ENCODE data around the gene GPRC5D. TPM values are rescaled to one million over a fixed set of nuclear protein-coding genes. Genes with fewer than 3 reads are reported as not detected.

GPRC5D gene
- polyA plus RNA-seq, 1 of the 3 experiments (the other 2 are of a cell fraction): not detected

DNA sequence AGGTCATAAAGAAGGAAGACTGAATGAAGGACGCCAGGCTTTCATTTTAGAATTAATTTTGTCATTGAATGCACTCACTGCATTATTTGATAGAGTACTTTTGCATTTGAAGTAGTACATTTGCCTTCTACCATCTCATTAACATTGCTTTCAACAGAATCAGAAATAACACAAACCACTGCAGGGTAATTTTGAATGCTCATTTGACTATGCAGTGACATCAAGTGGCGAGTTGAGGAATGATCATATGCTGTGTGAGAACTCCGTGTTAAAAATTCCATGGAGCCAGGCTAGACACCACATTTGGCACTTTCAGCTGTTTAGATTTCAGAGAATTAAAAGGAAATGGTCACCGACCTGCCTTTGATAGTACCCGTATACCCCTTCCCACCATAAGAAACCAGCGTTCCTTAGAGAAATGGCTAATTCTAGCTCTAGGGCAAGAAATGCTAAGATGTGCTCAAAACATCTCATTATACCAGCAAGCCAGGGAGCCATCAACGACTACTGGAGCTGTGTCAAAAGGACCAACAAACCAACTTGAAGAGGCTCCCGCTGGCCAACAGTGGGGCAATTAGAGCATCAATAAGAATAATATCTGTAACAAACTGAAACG, 31.6 kb upstream of the GPRC5D start:
- peak; percentile 45 for DNase-seq
- H3K4me1 ChIP-seq (ENCODE audit: control insufficient read depth in 1 of 2, insufficient read depth in 2 of 2, low read depth in 1 of 2, low read length in 1 of 2): peaks cover 2 to 12% of the 10 kb centered on the region in 2 experiments; a peak in 2 of 4 replicates
- no peak overlapping the region for H3K4me2 ChIP-seq
- H3K27ac ChIP-seq (ENCODE audit: low read depth in 2 of 2, low read length in 1 of 2): no peak overlapping the region
- no peaks in the 10 kb centered on the region for H3K9me2 ChIP-seq
- H3K36me3 ChIP-seq (replicated peaks in 1 of 2; ENCODE audit: control insufficient read depth in 1 of 2, insufficient read depth in 2 of 2, low read length in 1 of 2): peaks cover 35 to 38% of the 10 kb centered on the region in 2 experiments
- peaks cover 18% of the 10 kb centered on the region for H3F3A ChIP-seq (replicated peaks; ENCODE audit: insufficient read depth)
- H3K9me3 ChIP-seq: no peaks in the 10 kb centered on the region
- H3K4me3 ChIP-seq (ENCODE audit: low read depth in 2 of 2, low read length in 1 of 2): no peak overlapping the region; a peak in 1 of 4 replicates
- peaks cover 5% of the 10 kb centered on the region; the same call in 1 of the 2 replicates for H3K79me2 ChIP-seq (ENCODE audit: insufficient read depth)
- POLR2A ChIA-PET: interaction anchor here (1.2 kb wide), 1 partner anchor 197 kb away, joined by 3 read pairs; no protein-coding TSS in a partner anchor
- H4K20me1 ChIP-seq (ENCODE audit: insufficient read depth): no peaks in the 10 kb centered on the region
- no peak overlapping the region for H2AFZ ChIP-seq (ENCODE audit: low read depth)
- no peak overlapping the region for H3K9ac ChIP-seq
- no peaks in the 10 kb centered on the region for H3K27me3 ChIP-seq (ENCODE audit: insufficient read depth)
- peak; percentile 78 for TF ChIP-seq RAD21 (IDR thresholded peaks at IDR 0.05; ENCODE audit: low read length)
- TF ChIP-seq ELF1 (IDR thresholded peaks at IDR 0.05): no peak
- TF ChIP-seq SMC3 (IDR thresholded peaks at IDR 0.05; ENCODE audit: low read depth, low read length): peak; percentile 72
- no peak for TF ChIP-seq RFX5 (IDR thresholded peaks at IDR 0.05; ENCODE audit: low read length)
- no peak for TF ChIP-seq NFIC (IDR thresholded peaks at IDR 0.05; ENCODE audit: borderline replicate concordance)
- no peak for TF ChIP-seq MXI1 (IDR thresholded peaks at IDR 0.05; ENCODE audit: low read depth, low read length)
- TF ChIP-seq EP300 (IDR thresholded peaks at IDR 0.05; ENCODE audit: borderline replicate concordance in 1 of 2, low read depth in 1 of 2, low read length in 1 of 2): no peak
- TF ChIP-seq GABPA (IDR thresholded peaks at IDR 0.05; ENCODE audit: low read depth): no peak
- TF ChIP-seq, protein P1, sequence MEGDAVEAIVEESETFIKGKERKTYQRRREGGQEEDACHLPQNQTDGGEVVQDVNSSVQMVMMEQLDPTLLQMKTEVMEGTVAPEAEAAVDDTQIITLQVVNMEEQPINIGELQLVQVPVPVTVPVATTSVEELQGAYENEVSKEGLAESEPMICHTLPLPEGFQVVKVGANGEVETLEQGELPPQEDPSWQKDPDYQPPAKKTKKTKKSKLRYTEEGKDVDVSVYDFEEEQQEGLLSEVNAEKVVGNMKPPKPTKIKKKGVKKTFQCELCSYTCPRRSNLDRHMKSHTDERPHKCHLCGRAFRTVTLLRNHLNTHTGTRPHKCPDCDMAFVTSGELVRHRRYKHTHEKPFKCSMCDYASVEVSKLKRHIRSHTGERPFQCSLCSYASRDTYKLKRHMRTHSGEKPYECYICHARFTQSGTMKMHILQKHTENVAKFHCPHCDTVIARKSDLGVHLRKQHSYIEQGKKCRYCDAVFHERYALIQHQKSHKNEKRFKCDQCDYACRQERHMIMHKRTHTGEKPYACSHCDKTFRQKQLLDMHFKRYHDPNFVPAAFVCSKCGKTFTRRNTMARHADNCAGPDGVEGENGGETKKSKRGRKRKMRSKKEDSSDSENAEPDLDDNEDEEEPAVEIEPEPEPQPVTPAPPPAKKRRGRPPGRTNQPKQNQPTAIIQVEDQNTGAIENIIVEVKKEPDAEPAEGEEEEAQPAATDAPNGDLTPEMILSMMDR (IDR thresholded peaks at IDR 0.05): peak; percentile 78
- TF ChIP-seq, protein P2, sequence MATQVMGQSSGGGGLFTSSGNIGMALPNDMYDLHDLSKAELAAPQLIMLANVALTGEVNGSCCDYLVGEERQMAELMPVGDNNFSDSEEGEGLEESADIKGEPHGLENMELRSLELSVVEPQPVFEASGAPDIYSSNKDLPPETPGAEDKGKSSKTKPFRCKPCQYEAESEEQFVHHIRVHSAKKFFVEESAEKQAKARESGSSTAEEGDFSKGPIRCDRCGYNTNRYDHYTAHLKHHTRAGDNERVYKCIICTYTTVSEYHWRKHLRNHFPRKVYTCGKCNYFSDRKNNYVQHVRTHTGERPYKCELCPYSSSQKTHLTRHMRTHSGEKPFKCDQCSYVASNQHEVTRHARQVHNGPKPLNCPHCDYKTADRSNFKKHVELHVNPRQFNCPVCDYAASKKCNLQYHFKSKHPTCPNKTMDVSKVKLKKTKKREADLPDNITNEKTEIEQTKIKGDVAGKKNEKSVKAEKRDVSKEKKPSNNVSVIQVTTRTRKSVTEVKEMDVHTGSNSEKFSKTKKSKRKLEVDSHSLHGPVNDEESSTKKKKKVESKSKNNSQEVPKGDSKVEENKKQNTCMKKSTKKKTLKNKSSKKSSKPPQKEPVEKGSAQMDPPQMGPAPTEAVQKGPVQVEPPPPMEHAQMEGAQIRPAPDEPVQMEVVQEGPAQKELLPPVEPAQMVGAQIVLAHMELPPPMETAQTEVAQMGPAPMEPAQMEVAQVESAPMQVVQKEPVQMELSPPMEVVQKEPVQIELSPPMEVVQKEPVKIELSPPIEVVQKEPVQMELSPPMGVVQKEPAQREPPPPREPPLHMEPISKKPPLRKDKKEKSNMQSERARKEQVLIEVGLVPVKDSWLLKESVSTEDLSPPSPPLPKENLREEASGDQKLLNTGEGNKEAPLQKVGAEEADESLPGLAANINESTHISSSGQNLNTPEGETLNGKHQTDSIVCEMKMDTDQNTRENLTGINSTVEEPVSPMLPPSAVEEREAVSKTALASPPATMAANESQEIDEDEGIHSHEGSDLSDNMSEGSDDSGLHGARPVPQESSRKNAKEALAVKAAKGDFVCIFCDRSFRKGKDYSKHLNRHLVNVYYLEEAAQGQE (IDR thresholded peaks at IDR 0.05; ENCODE audit: low read depth, low read length): no peak
- TF ChIP-seq USF2 (IDR thresholded peaks at IDR 0.05; ENCODE audit: borderline replicate concordance, low read depth, low read length): no peak
- TF ChIP-seq YY1 (IDR thresholded peaks at IDR 0.05; ENCODE audit: low read depth): no peak
- TF ChIP-seq RXRA (IDR thresholded peaks at IDR 0.05; ENCODE audit: borderline replicate concordance, low read depth): no peak
- TF ChIP-seq PBX3 (IDR thresholded peaks at IDR 0.05): no peak
- CTCF ChIA-PET: interaction anchor here (0.6 to 7.5 kb wide), 21 partner anchors 9 to 246 kb away, joined by 3 to 40 read pairs (median 5); no protein-coding TSS in a partner anchor
- WGBS (ENCODE audit: low lambda C conversion rate): 34% methylated on average over 9 of the region's 9 CpGs

All from SK-N-SH (cell line).